Stimulated activated naive CD8-positive, alpha-beta T cell treated with anti-CD3 and anti-CD28 coated beads, Interleukin-15, Interleukin-2, amounts not matched to agents 100 ng/mL and 50 ng/mL, for 24 hours (primary cell): ENCODE results near the gene HAGHL.

Source experiments
- H3K27ac Mint-ChIP-seq: one replicate; pipeline ENCODE4 v1.8.0; 2021; ENCODE audit warnings: mild to moderate bottlenecking, mixed read lengths
- H3K27me3 Mint-ChIP-seq: one replicate; pipeline ENCODE4 v1.8.0; 2021; ENCODE audit warnings: mixed read lengths
- H3K36me3 Mint-ChIP-seq: one replicate; pipeline ENCODE4 v1.8.0; 2021; ENCODE audit warnings: low read depth, mixed read lengths
- H3K4me1 Mint-ChIP-seq: one replicate; pipeline ENCODE4 v1.8.0; 2021; ENCODE audit warnings: low read depth, mixed read lengths
- H3K4me3 Mint-ChIP-seq: one replicate; pipeline ENCODE4 v1.8.0; 2021; ENCODE audit warnings: mild to moderate bottlenecking, mixed read lengths
- H3K9me3 Mint-ChIP-seq: one replicate; pipeline ENCODE4 v1.8.0; 2021; ENCODE audit warnings: mixed read lengths

The HAGHL gene

DNA sequence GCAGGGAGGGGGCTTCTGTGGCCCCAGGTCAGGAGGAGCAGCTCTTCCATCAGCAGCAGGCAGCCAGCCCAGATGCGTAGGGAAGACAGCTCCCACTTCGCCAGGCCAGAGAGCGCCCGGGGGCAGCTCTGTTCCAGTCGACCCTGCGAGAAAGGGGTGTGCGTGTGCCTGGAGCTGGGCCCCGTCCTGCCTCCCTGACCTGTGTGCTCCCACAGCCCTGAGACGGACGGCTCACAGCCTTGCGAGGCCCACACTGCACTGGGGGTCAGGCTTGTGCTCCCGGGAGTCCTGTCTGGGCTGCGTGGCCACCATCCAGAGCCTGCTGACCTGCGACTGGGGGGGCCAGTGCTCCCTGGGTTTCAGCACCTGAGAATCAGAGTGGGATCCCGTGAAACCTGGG lies 33.2 kb downstream of the HAGHL start:
- H3K36me3 Mint-ChIP-seq = no peaks in the 10 kb centered on the region
- H3K4me3 Mint-ChIP-seq = no peak overlapping the region
- H3K4me1 Mint-ChIP-seq = no peaks in the 10 kb centered on the region
- peaks cover 5% of the 10 kb centered on the region for H3K27me3 Mint-ChIP-seq
- H3K9me3 Mint-ChIP-seq = no peaks in the 10 kb centered on the region
- no peak overlapping the region for H3K27ac Mint-ChIP-seq

DNA sequence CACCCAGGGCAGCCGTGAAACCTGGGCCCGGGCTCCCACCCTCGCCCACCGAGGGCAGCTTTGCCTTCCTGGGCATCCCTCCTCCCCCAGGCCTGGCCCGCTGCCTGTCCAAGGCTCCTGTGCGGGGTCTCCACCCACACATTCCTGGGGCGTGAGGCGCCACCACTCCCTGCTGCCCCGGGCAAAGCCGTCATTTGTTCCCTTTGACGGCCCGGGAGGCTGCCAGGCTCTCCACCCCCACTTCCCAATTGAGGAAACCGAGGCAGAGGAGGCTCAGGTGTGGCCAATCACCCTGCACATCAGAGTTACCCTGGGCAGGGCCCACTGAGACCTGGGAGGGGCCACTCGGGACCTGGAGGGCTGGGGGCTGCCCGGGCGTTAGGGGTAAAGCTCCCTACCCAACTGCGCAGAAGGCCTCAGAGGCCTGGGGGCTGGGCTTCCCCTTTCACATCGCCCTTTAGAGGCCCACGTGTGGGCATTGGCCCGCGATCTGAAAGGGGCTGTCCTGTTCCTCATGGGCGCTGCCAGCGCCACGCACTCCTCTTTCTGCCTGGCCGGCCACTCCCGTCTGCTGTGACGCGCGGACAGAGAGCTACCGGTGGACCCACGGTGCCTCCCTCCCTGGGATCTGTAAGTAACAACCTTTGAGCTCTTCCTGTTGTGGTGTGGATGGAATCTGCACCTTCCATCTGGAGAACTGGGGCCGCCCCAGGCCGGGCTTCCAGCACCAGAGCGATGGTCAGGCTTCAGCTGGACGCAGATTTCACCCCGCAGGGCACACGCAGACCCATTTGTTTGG lies 33.8 kb downstream of the HAGHL start, which contains the start of gene MSLN:
TSS of gene MSLN (plus strand) at position 190 of the 799 bp plus-strand sequence. CDS start 1,947 bp downstream, outside the sequence.
- Mint-ChIP-seq H3K9me3 (no peaks in the 10 kb centered on the region), H3K4me1 (no peaks in the 10 kb centered on the region), H3K27me3 (peaks cover 5% of the 10 kb centered on the region), H3K27ac (no peak within 1 kb of the TSS), H3K4me3 (no peak within 1 kb of the TSS), H3K36me3 (no peaks in the 10 kb centered on the region)

DNA sequence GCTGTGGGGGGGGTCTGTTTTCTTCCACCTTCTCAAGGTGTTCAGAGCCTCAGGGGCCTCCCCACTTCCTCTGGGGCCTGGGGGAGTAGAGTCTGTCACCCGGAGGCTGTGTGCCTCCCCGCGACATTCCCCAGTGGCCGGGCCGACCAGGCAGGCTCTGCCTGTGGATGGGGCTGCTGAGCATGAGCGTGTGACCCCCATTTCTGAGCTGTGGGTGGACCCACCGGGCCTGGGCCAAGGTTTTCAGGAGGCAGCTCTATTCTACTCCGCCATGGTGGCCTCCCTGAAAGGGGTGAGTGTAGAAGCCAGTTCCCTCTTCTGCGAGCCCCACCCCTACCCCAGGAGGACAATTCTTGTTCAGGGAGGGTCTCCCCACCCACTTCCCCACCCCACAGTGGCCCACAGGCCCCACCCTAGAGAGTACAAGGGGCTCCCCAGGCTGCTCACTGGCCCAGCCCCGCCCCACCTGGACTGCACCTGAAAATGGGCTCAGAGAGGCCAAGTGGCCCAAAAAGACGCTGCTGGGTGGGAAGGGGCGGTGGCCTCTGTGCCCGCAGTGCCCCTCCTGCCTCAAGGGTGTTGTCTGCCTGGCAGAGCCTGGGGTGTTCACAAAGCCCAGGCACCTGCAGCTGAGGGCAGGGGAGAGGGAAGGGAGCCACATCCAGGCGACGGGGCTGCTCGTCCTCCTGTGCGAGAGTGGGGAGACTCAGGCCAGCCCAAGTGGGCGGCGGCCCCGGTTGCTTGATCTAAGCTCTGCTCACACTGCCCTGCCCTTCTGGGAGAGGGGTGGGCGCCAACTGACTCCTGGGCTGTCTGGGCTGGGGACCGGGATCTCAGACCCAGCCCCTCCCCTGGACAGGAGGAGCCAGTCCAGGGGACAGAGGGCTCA lies 35.0 kb downstream of the HAGHL start:
- Mint-ChIP-seq H3K27ac (no peak overlapping the region), H3K4me1 (no peaks in the 10 kb centered on the region), H3K36me3 (no peaks in the 10 kb centered on the region), H3K9me3 (no peaks in the 10 kb centered on the region), H3K27me3 (peaks cover 5% of the 10 kb centered on the region), H3K4me3 (no peak overlapping the region)

DNA sequence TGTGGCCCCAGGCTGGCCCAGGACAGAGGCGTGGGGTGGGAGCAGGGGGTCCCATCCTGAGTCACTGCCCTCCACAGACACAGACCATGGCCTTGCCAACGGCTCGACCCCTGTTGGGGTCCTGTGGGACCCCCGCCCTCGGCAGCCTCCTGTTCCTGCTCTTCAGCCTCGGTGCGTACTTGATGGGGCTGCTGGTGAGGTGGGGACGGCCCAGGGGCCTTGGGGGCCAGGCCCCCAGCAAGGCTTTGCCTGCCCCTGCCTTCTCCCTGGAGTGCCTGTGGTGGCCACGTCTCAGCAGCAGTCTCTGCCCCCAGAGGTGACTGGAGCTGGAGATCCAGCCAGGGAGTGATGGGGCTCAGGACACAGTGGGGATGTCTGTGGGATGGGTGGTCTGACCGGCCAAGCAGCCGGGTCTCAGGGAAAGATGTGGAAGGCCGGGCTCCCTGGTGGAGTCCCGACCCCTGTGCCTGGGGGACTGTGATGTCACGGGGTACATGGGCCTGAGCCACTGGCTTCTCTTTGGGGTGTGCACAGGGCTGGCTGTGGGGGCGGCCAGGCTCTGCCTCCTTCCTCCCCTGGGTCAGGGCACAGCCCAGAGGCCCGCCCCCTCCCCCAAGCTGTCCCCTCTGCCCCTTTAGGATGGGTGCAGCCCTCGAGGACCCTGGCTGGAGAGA lies 35.8 kb downstream of the HAGHL start:
- no peak overlapping the region for H3K27ac Mint-ChIP-seq
- no peaks in the 10 kb centered on the region for H3K36me3 Mint-ChIP-seq
- H3K4me1 Mint-ChIP-seq = no peaks in the 10 kb centered on the region
- H3K27me3 Mint-ChIP-seq = peaks cover 2% of the 10 kb centered on the region
- no peaks in the 10 kb centered on the region for H3K9me3 Mint-ChIP-seq
- no peak overlapping the region for H3K4me3 Mint-ChIP-seq

DNA sequence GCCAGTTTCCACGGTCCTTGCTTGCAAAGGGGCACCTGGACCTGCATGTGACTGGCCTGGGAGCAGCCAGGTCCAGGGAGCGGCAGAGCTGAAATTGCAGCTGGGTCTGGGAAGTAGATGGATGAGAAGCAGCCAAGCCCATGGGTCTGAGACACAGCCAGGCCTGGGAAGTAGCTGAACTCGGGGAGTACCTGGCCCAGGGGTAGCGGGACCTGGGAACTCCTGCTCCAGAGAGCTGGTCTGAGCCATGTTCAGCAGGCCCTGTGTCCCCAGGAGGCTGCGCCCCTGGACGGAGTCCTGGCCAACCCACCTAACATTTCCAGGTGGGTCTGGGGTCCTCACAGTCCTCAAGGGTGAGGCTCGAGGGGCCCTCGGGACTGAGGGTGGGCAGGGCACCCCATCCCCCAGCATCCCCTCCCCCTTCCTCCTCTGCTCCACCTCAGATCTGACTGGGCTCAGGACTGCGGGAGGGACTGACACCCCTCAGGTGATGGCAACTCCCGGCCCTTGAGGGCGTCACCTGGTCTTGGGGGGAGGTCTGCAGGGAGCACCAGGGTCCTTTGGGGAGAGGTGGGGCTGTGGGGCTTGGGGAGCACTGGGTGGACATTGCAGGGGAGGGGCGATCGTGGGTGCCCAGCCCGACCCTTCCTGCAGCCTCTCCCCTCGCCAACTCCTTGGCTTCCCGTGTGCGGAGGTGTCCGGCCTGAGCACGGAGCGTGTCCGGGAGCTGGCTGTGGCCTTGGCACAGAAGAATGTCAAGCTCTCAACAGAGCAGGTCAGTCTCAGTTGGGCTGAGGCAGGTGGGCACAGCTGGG lies 36.7 kb downstream of the HAGHL start:
- Mint-ChIP-seq H3K36me3 (no peaks in the 10 kb centered on the region), H3K4me1 (no peaks in the 10 kb centered on the region), H3K4me3 (no peak overlapping the region), H3K9me3 (no peaks in the 10 kb centered on the region), H3K27me3 (no peaks in the 10 kb centered on the region), H3K27ac (no peak overlapping the region)

DNA sequence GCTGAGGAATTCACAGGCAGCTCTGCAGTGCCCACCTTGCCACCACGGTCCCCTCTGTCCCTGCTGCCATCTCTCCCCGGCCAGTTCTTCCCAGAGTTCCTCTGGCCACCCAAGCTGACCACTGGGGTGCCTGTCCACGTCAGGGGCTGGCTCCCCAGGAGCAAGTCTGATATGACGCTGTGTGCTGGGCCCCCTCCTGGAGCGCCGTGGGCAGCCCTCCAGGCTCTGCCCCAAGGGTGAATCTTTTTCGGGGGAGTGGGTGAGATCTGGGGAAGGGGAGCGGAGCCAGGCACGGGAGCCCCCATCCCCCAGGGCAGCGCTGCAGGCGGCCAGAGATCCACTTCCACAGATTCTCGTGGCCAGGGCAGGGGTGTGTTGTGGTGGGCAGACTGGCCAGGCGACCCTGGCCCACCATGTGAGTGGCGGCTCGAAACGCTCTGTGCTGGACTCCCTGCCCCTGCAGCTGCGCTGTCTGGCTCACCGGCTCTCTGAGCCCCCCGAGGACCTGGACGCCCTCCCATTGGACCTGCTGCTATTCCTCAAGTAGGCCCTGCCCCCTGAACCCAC lies 37.4 kb downstream of the HAGHL start:
- Mint-ChIP-seq H3K27ac (no peak overlapping the region), H3K27me3 (no peaks in the 10 kb centered on the region), H3K9me3 (no peaks in the 10 kb centered on the region)

DNA sequence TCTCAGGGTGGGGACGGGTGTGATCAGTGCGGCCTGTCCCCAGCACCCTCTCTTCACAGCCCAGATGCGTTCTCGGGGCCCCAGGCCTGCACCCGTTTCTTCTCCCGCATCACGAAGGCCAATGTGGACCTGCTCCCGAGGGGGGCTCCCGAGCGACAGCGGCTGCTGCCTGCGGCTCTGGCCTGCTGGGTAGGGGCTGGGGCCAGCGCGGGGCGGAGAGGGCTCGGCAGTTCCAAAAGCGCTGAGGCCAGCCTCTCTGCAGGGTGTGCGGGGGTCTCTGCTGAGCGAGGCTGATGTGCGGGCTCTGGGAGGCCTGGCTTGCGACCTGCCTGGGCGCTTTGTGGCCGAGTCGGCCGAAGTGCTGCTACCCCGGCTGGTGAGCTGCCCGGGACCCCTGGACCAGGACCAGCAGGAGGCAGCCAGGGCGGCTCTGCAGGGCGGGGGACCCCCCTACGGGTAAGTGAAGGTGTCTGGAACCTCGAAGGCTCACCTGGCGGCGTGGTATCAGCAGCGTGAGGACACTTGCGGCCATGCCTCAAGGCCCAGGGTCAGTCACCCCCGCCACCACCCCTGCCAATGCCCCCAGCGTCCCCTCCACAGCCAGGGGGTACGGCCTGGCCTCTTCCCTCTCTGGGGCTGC lies 38.1 kb downstream of the HAGHL start:
- Mint-ChIP-seq H3K4me1 (no peaks in the 10 kb centered on the region), H3K27ac (no peak overlapping the region), H3K36me3 (no peaks in the 10 kb centered on the region), H3K9me3 (no peaks in the 10 kb centered on the region), H3K27me3 (no peaks in the 10 kb centered on the region), H3K4me3 (no peak overlapping the region)

More for the DNA sequence above, 37.4 kb downstream of the HAGHL start:
- H3K4me1 Mint-ChIP-seq = no peaks in the 10 kb centered on the region
- no peaks in the 10 kb centered on the region for H3K36me3 Mint-ChIP-seq
- no peak overlapping the region for H3K4me3 Mint-ChIP-seq

DNA sequence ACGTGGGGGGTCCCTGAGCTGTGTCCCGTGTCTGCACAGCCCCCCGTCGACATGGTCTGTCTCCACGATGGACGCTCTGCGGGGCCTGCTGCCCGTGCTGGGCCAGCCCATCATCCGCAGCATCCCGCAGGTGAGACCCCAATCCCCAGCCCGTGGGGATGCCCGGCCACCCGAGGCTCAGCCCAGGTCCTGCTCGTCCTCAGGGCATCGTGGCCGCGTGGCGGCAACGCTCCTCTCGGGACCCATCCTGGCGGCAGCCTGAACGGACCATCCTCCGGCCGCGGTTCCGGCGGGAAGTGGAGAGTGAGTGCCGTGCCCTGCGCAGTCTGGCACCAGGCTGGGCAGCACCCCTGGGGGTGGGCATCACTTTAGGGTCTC lies 38.6 kb downstream of the HAGHL start:
- Mint-ChIP-seq H3K4me3 (no peak overlapping the region), H3K27me3 (no peaks in the 10 kb centered on the region), H3K4me1 (no peaks in the 10 kb centered on the region), H3K36me3 (no peaks in the 10 kb centered on the region), H3K9me3 (no peaks in the 10 kb centered on the region), H3K27ac (no peak overlapping the region)

DNA sequence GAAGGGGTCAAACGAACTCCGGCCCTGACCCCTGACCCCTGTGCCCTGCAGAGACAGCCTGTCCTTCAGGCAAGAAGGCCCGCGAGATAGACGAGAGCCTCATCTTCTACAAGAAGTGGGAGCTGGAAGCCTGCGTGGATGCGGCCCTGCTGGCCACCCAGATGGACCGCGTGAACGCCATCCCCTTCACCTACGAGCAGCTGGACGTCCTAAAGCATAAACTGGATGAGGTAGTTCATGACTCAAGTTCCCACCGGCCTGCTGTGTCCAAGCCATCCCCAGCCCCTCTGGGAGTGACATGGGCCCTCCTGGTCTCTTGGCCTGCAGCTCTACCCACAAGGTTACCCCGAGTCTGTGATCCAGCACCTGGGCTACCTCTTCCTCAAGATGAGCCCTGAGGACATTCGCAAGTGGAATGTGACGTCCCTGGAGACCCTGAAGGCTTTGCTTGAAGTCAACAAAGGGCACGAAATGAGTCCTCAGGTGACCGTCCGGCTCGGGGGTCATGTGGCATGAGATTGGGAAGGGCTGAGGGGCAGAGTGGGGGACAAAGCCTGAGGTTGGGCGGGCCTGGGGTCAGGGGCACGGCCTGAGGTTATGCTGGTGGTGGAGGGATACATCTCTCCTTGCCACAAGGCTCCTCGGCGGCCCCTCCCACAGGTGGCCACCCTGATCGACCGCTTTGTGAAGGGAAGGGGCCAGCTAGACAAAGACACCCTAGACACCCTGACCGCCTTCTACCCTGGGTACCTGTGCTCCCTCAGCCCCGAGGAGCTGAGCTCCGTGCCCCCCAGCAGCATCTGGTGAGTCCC lies 39.3 kb downstream of the HAGHL start:
- no peak overlapping the region for H3K27ac Mint-ChIP-seq
- no peak overlapping the region for H3K4me3 Mint-ChIP-seq
- H3K9me3 Mint-ChIP-seq = no peaks in the 10 kb centered on the region
- H3K27me3 Mint-ChIP-seq = no peaks in the 10 kb centered on the region
- no peaks in the 10 kb centered on the region for H3K36me3 Mint-ChIP-seq
- no peaks in the 10 kb centered on the region for H3K4me1 Mint-ChIP-seq

DNA sequence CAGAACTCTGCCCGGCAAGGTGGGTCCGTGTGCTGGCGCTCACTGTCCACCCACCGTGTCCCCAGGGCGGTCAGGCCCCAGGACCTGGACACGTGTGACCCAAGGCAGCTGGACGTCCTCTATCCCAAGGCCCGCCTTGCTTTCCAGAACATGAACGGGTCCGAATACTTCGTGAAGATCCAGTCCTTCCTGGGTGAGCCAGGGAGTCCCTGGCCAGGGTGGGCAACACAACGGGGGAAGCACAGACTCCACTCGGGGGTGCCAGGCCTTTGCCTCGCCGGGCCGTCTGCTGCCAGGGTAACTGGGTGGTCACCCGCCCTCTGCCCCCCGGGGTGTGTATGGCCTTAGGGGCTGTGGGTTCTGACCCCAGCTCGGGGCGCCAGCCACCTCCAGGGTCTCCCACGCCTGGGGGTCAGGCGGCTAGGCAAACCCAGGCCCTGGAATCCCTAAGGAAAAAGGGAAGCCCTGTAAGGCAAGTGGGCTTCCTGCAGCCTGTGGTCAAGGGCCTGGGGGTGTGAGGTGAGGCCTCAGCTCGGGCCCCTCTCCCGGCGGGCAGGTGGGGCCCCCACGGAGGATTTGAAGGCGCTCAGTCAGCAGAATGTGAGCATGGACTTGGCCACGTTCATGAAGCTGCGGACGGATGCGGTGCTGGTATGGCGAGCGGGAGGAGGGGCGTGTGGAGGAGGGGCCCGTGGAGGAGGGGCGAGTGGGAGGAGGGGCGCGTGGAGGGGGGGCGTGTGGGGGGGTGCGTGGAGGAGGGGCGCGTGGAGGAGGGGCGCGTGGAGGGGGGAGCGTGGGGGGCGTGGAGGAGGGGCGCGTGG lies 40.1 kb downstream of the HAGHL start:
- Mint-ChIP-seq H3K4me3 (no peak overlapping the region), H3K36me3 (no peaks in the 10 kb centered on the region), H3K9me3 (no peaks in the 10 kb centered on the region), H3K27me3 (no peaks in the 10 kb centered on the region), H3K4me1 (no peaks in the 10 kb centered on the region), H3K27ac (no peak overlapping the region)

DNA sequence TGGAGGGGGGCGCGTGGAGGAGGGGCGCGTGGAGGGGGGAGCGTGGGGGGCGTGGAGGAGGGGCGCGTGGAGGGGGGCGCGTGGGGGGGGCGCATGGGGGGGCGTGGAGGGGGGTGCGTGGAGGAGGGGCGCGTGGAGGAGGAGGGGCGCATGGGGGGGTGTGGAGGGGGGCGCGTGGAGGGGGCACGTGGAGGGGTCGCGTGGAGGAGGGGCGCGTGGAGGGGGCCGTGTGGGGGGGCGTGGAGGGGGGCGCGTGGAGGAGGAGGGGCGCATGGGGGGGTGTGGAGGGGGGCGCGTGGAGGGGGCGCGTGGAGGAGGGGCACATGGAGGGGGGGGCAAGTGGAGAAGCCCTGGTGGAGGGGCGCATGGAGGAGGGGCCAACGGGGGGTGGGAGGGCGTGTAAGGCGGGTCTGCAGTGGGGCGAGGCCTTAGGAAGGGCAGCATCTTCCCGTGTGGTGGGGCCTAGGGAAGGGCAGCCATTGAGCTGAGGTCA lies 40.9 kb downstream of the HAGHL start:
- Mint-ChIP-seq H3K36me3 (no peaks in the 10 kb centered on the region), H3K27me3 (no peaks in the 10 kb centered on the region), H3K27ac (no peak overlapping the region), H3K4me3 (no peak overlapping the region), H3K4me1 (no peaks in the 10 kb centered on the region), H3K9me3 (no peaks in the 10 kb centered on the region)

DNA sequence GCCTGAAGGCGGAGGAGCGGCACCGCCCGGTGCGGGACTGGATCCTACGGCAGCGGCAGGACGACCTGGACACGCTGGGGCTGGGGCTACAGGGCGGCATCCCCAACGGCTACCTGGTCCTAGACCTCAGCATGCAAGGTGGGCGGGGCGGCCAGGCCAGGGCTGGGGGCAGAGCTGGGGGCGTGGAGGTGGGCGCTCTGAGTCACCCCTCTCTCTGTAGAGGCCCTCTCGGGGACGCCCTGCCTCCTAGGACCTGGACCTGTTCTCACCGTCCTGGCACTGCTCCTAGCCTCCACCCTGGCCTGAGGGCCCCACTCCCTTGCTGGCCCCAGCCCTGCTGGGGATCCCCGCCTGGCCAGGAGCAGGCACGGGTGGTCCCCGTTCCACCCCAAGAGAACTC lies 41.5 kb downstream of the HAGHL start:
- Mint-ChIP-seq H3K27me3 (no peaks in the 10 kb centered on the region), H3K36me3 (no peaks in the 10 kb centered on the region), H3K4me3 (no peak overlapping the region), H3K4me1 (no peaks in the 10 kb centered on the region), H3K27ac (no peak overlapping the region), H3K9me3 (no peaks in the 10 kb centered on the region)
